ENCODE results near the gene FOXD1.
A peak's percentile ranks its signal among the peaks of the same experiment; 100 is the strongest.

FOXD1 gene

DNA sequence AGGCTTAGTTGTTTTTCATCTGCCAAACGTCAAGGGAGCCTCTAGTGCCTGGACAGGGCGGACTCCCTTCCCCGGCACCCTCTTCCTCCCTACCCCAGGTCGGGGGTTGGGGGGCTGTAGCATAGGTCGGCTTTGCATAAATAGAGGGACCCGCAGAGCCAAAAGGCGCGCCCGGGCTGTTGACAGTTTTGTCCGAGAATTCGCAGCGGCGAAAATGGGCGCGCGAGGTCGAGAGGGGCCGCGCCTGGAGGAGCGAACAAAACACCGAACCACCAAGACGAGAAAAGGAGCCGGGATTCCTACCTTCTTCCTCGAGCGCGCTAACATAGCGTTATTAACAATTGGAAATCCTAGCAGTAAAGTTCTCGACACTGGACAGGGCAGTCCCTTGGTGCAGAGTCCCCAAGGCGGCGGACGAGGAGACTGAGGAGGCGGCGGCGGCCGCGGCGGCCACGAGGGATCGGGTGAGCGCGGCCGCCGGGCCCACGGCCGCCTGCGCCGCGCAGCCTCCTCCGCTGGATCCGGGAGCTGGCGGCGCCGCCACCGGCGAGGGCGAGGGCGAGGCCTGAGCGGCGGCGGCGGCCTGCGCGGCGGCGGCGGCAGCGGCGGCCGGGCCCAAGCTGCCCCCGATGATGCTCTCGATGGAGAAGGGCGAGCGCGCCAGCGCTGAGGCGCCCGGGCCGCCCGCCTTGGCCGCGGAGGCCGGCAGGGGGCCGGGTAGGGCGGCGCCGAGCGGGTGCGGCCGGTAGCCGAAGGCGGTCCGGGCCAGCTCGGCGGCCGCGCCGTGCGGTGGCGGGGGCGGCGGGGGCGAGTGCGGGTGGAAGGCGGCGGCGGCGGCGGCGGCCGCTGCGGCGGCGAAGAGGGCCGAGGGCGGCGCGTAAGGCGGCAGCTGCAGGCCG lies 1.7 kb downstream of the FOXD1 start:
- TF ChIP-seq, protein P1, sequence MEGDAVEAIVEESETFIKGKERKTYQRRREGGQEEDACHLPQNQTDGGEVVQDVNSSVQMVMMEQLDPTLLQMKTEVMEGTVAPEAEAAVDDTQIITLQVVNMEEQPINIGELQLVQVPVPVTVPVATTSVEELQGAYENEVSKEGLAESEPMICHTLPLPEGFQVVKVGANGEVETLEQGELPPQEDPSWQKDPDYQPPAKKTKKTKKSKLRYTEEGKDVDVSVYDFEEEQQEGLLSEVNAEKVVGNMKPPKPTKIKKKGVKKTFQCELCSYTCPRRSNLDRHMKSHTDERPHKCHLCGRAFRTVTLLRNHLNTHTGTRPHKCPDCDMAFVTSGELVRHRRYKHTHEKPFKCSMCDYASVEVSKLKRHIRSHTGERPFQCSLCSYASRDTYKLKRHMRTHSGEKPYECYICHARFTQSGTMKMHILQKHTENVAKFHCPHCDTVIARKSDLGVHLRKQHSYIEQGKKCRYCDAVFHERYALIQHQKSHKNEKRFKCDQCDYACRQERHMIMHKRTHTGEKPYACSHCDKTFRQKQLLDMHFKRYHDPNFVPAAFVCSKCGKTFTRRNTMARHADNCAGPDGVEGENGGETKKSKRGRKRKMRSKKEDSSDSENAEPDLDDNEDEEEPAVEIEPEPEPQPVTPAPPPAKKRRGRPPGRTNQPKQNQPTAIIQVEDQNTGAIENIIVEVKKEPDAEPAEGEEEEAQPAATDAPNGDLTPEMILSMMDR (IDR thresholded peaks at IDR 0.05; ENCODE audit: low read depth, low read length), result no peak
- in situ Hi-C loops (cut with HindIII; ENCODE audit: low sequenced_read_pairs), result no loop called here
- DNase-seq (ENCODE audit: low read depth, low spot score), result peak; percentile 17
- H3K4me3 ChIP-seq (ENCODE audit: low read depth, low read length), result peak overlapping the region; percentile 94

DNA sequence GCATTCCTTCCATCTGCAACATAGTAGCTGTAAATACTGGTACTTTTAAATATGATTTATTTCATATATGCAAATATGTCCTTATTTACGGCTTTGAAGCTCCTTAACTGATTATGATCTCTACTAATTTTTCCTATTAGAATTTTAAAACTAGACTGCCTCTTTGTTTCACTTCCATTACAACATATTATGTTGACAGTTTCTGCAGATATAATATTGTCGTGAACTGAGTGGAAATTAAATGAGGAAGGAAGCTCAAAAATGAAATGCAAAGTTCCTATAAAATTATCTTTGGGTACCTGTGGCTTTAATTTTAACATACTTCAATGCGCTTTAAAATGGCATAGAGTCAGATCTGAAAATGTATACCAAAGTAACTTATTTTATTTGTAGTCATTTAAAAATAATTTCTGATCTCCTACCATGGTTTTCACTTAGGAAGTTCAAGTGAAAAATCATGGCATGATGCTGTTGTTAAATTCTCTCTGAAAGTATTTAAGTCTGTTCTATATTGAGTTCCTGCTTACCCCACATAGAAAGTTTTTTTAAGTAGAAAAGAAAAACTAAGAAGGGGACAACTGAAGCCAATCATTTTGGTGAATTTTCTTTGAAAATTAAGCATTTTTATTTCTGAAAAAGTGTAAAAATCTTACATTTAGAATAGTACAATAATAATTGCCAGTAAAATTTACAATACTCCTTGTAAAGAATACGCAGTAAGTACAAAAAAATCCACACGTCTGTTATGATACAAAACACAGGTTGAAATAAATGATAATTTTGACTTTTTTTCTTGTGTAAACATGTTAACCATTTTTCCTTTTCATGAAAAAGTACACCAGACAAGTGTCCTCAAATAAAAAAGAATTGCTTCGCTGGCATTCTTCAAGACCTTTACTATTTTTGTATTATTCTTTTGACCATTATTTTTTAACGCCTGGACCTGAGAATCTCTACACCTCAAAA lies 2.6 kb downstream of the FOXD1 start:
- TF ChIP-seq, protein P1 (IDR thresholded peaks at IDR 0.05; ENCODE audit: low read depth, low read length), result no peak
- in situ Hi-C loops (cut with HindIII; ENCODE audit: low sequenced_read_pairs), result no loop called here
- peak; percentile 44 for DNase-seq (ENCODE audit: low read depth, low spot score)
- H3K4me3 ChIP-seq (ENCODE audit: low read depth, low read length), result peak overlapping the region; percentile 94

DNA sequence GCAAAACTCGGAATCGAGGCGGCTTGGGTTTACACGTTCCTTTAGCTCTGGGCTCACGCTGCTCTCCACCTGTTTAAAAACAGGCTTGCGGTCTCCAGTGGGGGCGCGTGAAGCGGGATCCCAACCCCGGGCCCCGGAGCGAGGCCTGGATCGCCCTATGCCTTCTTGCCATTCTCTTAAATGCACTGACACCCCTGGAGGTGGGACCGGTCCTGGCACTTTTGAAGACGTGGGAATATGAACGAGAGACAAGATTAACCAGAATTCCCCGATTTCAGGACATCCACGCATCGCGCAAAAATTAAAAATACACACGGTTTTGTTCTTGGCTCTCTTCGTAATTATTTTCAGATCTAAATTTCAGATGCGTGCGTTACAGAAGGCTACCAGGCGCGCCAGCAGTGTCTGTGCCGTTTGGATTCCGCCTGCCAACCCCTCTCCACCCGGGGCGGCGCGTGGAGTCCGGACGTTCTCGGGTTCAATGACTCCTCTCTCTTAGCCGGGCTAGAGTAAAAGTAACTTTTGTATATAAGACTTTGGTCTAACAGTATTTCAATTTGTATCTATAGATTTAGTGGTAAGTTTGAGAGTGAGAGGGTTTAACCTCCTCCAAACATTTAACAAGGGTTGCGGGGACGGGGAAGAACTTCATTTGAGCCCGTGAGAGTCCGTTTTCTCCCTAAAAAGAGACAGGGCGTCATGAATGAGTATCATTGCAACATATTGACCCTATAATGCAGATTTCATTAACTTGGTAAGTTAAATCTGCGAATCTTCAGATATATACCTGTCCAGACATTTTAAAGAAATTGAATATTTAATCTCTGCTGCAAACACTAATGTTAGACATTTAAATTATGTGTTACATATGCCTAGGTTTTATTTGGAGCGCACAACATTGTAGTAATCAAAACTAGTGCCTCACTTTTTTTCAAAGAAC lies 3.8 kb downstream of the FOXD1 start:
- TF ChIP-seq, protein P1 (IDR thresholded peaks at IDR 0.05; ENCODE audit: low read depth, low read length), result peak; percentile 32
- H3K4me3 ChIP-seq (ENCODE audit: low read depth, low read length), result peak overlapping the region; percentile 94
- in situ Hi-C loops (cut with HindIII; ENCODE audit: low sequenced_read_pairs), result no loop called here
- DNase-seq (ENCODE audit: low read depth, low spot score), result peak; percentile 50

DNA sequence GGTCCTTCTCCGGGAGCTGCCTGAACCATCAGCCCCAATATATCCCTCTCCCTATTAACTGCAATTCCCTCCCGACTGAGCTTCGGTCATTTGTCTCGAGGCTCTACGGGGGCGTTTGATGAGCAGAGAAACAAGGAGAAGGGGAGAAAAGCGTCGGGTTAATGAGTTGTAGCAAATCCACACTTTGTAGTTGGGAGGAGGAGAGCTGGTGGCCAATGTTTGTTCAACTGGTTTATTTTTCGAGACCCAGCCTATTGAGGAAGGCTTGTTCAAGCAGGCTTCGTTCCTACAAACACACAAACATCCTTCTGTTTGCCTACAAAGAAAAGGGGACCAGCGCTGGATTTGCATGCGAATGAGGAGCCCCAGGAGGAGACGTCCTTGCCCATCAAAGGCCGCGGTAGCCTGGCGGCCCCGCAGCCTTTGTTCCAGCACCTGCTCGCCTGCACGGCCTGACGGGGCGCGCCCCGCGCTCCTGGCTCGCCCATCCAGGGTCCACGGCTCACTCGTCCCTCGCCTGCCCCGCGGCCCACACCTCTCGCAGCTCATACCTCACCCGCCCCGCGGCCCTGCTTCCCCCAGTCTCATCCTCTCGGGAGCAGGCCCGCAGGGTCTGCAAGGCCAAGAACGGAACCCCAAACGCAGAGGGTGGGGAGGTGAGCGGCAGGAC lies 4.6 kb downstream of the FOXD1 start:
- in situ Hi-C loops (cut with HindIII; ENCODE audit: low sequenced_read_pairs), result no loop called here
- H3K4me3 ChIP-seq (ENCODE audit: low read depth, low read length), result peak overlapping the region; percentile 94
- TF ChIP-seq, protein P1 (IDR thresholded peaks at IDR 0.05; ENCODE audit: low read depth, low read length), result no peak
- peak; percentile 47 for DNase-seq (ENCODE audit: low read depth, low spot score)

DNA sequence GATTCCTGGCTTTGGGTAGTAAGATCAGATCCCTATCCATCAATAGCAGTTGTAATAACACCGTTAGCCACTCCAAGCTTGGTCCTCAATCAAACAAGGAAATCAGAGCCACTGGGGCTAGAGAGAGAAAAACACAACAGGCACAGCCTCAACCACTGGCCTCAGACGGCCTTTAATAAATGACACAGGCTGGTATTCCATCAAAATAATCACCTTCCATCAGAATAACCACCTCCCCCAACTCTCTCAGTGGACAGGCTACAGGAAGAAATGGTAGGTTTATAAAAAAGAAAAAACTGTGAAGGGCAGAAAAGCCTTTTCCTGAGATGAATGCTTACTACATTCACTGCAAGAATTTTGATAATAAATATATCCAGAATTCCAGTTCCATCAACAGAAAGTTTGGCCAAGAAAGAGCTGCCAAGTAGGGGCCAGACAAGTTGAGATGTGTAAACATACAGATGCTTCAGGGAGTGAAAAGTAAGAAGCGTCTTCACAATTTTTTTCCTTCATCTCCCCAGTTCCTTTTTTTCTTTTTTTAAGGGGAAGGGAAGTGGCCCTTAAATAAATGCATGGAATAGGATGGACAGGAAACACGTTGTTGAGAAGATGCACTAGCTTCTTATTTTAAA lies 5.5 kb downstream of the FOXD1 start:
- no peak overlapping the region for H3K4me3 ChIP-seq (ENCODE audit: low read depth, low read length)
- DNase-seq (ENCODE audit: low read depth, low spot score), result peak; percentile 45
- TF ChIP-seq, protein P1 (IDR thresholded peaks at IDR 0.05; ENCODE audit: low read depth, low read length), result no peak
- in situ Hi-C loops (cut with HindIII; ENCODE audit: low sequenced_read_pairs), result no loop called here
